ENCODE results near the gene TAS2R41.
"Not testable (repeated sequence)": the region's sequence is repeated elsewhere in the genome, so short reads cannot be mapped to it uniquely, and the experiment has no call there.

TAS2R41 gene

DNA sequence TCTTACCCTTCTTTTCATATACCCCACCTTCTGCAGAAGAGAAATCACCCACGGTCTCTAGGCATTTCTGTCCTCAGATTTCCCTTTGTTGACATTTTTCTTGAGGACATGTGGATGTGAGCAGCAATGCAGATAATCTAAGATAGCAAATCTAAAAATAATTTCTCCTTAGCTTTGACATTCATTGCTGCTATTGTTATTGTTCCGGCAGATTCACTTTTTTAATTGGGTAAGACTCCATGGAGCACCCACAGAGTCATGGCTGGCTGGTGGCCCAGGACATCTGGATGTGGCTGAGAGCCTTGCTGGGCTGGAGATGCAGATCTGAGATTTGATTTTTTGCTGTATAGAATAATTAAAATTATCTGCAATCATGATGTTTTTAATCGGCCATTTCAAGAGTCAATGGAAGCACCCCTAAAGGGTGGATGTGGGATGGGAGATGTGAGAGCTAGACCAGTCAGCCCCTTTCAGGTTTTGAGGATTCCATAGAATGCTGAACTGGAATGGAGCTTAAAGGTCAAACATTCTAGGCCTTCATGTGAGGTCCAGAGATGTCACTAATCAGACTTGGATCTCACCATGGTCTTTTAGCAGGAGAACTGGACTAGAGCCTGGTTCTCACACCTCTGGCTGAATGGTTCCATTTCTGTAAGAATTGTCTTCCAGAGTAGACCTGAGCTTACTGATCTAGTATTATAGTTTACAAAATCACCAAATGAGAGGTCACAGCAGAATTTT, 37.5 kb downstream of the TAS2R41 start:
- Histone ChIP-seq H3K36me3 (ENCODE audit: control insufficient read depth in 4 of 4, insufficient read depth in 4 of 4, low read length in 3 of 4) (no peaks in the 10 kb centered on the region), H3K27me3 (replicated peaks in 2 of 5; ENCODE audit: control insufficient read depth in 4 of 5, insufficient read depth in 5 of 5, low read length in 4 of 5) (no peaks in the 10 kb centered on the region), H3K9me3 (ENCODE audit: control extremely low read depth in 1 of 5, control insufficient read depth in 4 of 5, insufficient read depth in 2 of 5, low read depth in 1 of 5, low read length in 4 of 5) (no peaks in the 10 kb centered on the region), H3K27ac (ENCODE audit: insufficient read depth in 1 of 2, low read depth in 1 of 2, low read length in 2 of 2, poor library complexity in 1 of 2, severe bottlenecking in 2 of 2) (no peak overlapping the region), H3K4me3 (ENCODE audit: control insufficient read depth in 1 of 7, extremely low read depth in 1 of 7, insufficient read depth in 4 of 7, low read depth in 2 of 7, low read length in 6 of 7) (no peak overlapping the region), H3K4me1 (ENCODE audit: control extremely low read depth in 1 of 4, control insufficient read depth in 4 of 4, insufficient read depth in 4 of 4, low read length in 3 of 4) (peaks cover 0 to 3% (median 0%) of the 10 kb centered on the region in 4 experiments)
- no peak for DNase-seq
- WGBS (ENCODE audit: insufficient coverage), result 100% methylated on average over 2 of the region's 3 CpGs
- ChIA-PET CTCF (interaction anchor here (1.0 kb wide), 1 partner anchor 15 kb away, joined by 3 read pairs; no protein-coding TSS in a partner anchor), POLR2A (no interaction called here)

DNA sequence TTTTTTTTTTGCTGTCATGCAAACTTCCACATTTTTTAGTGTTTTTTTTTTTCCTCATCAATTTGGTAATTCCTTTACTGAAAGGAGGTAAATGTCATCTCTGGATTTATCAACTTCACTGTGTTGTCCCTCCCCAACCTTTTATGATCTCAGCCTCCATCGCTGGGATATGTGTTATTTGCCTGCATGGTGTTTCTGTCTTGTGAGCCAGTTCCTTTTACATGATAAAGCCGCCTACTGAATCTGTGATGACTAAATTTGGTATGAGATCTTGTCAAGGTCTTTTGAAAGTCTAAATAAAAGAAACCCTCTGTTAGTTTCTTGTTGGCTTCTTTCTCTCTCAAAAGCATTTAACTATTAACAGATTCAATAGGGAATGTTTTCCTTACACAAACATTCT, 39.3 kb downstream of the TAS2R41 start:
- peaks cover 0 to 3% (median 0%) of the 10 kb centered on the region in 4 experiments for H3K4me1 ChIP-seq (ENCODE audit: control extremely low read depth in 1 of 4, control insufficient read depth in 4 of 4, insufficient read depth in 4 of 4, low read length in 3 of 4)
- ChIA-PET CTCF (no interaction called here), POLR2A (no interaction called here)
- H3K36me3 ChIP-seq (ENCODE audit: control insufficient read depth in 4 of 4, insufficient read depth in 4 of 4, low read length in 3 of 4), result no peaks in the 10 kb centered on the region
- WGBS (ENCODE audit: insufficient coverage), result no CpG with 5 or more reads among the region's 2 CpGs
- no peaks in the 10 kb centered on the region for H3K27me3 ChIP-seq (replicated peaks in 2 of 5; ENCODE audit: control insufficient read depth in 4 of 5, insufficient read depth in 5 of 5, low read length in 4 of 5)
- no peak overlapping the region for H3K4me3 ChIP-seq (ENCODE audit: control insufficient read depth in 1 of 7, extremely low read depth in 1 of 7, insufficient read depth in 4 of 7, low read depth in 2 of 7, low read length in 6 of 7)
- DNase-seq, result no peak
- no peaks in the 10 kb centered on the region for H3K9me3 ChIP-seq (ENCODE audit: control extremely low read depth in 1 of 5, control insufficient read depth in 4 of 5, insufficient read depth in 2 of 5, low read depth in 1 of 5, low read length in 4 of 5)
- no peak overlapping the region for H3K27ac ChIP-seq (ENCODE audit: insufficient read depth in 1 of 2, low read depth in 1 of 2, low read length in 2 of 2, poor library complexity in 1 of 2, severe bottlenecking in 2 of 2)

DNA sequence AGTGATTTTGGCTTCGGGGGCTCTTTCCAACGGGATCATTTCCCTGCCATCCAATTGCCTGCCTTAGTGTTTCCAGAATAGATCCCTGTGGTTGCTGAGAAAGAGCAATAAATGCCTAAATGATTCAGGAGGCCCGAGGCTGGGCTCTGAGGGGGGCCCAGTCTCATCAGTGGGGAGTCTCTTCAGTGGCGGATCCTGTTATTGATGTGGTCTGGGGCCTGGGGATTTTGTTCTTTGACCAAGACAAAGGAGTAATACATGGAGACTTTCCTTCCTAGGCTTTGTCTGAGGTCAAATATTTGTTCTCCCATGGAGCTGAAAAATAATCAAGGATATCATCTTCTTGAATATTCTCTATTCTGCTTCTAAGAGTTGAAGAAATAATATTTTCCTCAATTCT, 40.8 kb downstream of the TAS2R41 start:
- Histone ChIP-seq H3K27me3 (replicated peaks in 2 of 5; ENCODE audit: control insufficient read depth in 4 of 5, insufficient read depth in 5 of 5, low read length in 4 of 5) (no peaks in the 10 kb centered on the region), H3K36me3 (ENCODE audit: control insufficient read depth in 4 of 4, insufficient read depth in 4 of 4, low read length in 3 of 4) (no peaks in the 10 kb centered on the region), H3K4me3 (ENCODE audit: control insufficient read depth in 1 of 7, extremely low read depth in 1 of 7, insufficient read depth in 4 of 7, low read depth in 2 of 7, low read length in 6 of 7) (no peak overlapping the region), H3K27ac (ENCODE audit: insufficient read depth in 1 of 2, low read depth in 1 of 2, low read length in 2 of 2, poor library complexity in 1 of 2, severe bottlenecking in 2 of 2) (no peak overlapping the region), H3K9me3 (ENCODE audit: control extremely low read depth in 1 of 5, control insufficient read depth in 4 of 5, insufficient read depth in 2 of 5, low read depth in 1 of 5, low read length in 4 of 5) (no peaks in the 10 kb centered on the region), H3K4me1 (ENCODE audit: control extremely low read depth in 1 of 4, control insufficient read depth in 4 of 4, insufficient read depth in 4 of 4, low read length in 3 of 4) (peaks cover 0 to 3% (median 0%) of the 10 kb centered on the region in 4 experiments)
- ChIA-PET CTCF (interaction anchor here (1.0 kb wide), 1 partner anchor 9 kb away, joined by 3 read pairs; no protein-coding TSS in a partner anchor), POLR2A (no interaction called here)
- no peak for DNase-seq
- 93% methylated on average over 4 of the region's 4 CpGs for WGBS (ENCODE audit: insufficient coverage)

DNA sequence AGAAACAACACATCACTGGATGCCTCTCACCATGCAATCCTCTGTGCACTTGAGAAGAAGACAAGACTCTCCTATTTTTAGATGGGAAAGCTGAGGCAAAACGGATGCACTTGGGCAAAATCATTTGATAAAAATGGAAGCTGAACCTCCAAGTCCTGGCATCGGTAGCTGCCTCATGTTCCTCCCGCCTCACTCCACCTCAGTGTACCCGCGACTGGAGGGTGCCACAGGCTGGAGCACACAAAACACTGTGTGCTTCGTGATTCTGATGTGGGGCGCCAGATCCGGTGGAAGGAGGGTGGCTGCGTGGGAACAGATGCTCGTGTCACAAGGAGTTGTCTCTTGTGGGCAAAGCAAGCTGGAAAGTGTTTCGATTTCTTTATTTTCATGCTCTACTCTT, 41.3 kb downstream of the TAS2R41 start:
- CTCF ChIA-PET, result interaction anchor here (1.0 kb wide), 1 partner anchor 10 kb away, joined by 3 read pairs; no protein-coding TSS in a partner anchor
- POLR2A ChIA-PET, result no interaction called here
- Histone ChIP-seq H3K4me3 (ENCODE audit: control insufficient read depth in 1 of 7, extremely low read depth in 1 of 7, insufficient read depth in 4 of 7, low read depth in 2 of 7, low read length in 6 of 7) (no peak overlapping the region), H3K9me3 (ENCODE audit: control extremely low read depth in 1 of 5, control insufficient read depth in 4 of 5, insufficient read depth in 2 of 5, low read depth in 1 of 5, low read length in 4 of 5) (no peaks in the 10 kb centered on the region), H3K27me3 (replicated peaks in 2 of 5; ENCODE audit: control insufficient read depth in 4 of 5, insufficient read depth in 5 of 5, low read length in 4 of 5) (no peaks in the 10 kb centered on the region), H3K27ac (ENCODE audit: insufficient read depth in 1 of 2, low read depth in 1 of 2, low read length in 2 of 2, poor library complexity in 1 of 2, severe bottlenecking in 2 of 2) (no peak overlapping the region), H3K36me3 (ENCODE audit: control insufficient read depth in 4 of 4, insufficient read depth in 4 of 4, low read length in 3 of 4) (no peaks in the 10 kb centered on the region), H3K4me1 (ENCODE audit: control extremely low read depth in 1 of 4, control insufficient read depth in 4 of 4, insufficient read depth in 4 of 4, low read length in 3 of 4) (peaks cover 0 to 3% (median 0%) of the 10 kb centered on the region in 4 experiments)
- WGBS (ENCODE audit: insufficient coverage), result 98% methylated on average over 9 of the region's 11 CpGs
- DNase-seq, result no peak

DNA sequence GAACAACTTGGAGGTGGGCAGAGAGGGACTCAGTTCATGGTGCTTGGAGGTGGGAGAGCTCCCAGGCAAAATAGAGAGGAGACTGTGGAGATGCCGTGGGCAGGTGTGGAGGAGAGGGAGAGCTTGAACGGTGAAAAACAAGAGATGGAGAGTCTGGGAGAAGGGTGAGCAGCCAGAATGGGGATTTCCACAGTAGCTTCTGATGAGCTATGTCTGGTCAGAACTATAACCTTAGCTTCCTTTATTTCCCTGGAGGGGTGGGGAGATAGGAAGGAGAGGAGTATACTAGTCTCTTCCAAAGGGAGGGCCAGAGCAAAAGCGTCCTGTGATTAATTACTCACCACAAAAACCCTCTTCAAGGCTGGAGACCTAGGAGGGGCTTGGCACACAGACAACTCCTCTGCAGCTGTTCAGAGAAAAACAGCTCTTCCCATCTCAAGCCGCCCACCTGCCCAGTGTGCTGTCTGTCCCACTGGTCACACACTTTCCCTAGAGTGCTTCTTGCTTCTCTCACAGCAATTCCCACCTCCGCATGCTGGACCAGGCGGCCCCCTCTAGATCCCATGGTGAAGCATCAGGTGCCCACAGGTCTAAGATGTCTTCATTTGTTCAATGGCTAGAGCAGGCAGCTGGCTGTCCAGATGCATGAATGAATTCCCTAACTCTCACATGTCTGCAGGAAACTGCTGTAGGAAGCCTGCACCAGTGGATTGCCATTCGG, 41.9 kb downstream of the TAS2R41 start:
- Histone ChIP-seq H3K27me3 (replicated peaks in 2 of 5; ENCODE audit: control insufficient read depth in 4 of 5, insufficient read depth in 5 of 5, low read length in 4 of 5) (no peaks in the 10 kb centered on the region), H3K36me3 (ENCODE audit: control insufficient read depth in 4 of 4, insufficient read depth in 4 of 4, low read length in 3 of 4) (no peaks in the 10 kb centered on the region), H3K27ac (ENCODE audit: insufficient read depth in 1 of 2, low read depth in 1 of 2, low read length in 2 of 2, poor library complexity in 1 of 2, severe bottlenecking in 2 of 2) (no peak overlapping the region), H3K4me1 (ENCODE audit: control extremely low read depth in 1 of 4, control insufficient read depth in 4 of 4, insufficient read depth in 4 of 4, low read length in 3 of 4) (peaks cover 0 to 3% (median 0%) of the 10 kb centered on the region in 4 experiments), H3K4me3 (ENCODE audit: control insufficient read depth in 1 of 7, extremely low read depth in 1 of 7, insufficient read depth in 4 of 7, low read depth in 2 of 7, low read length in 6 of 7) (no peak overlapping the region), H3K9me3 (ENCODE audit: control extremely low read depth in 1 of 5, control insufficient read depth in 4 of 5, insufficient read depth in 2 of 5, low read depth in 1 of 5, low read length in 4 of 5) (no peaks in the 10 kb centered on the region)
- ChIA-PET CTCF (no interaction called here), POLR2A (no interaction called here)
- WGBS (ENCODE audit: insufficient coverage), result 91% methylated on average over 4 of the region's 7 CpGs
- DNase-seq, result peak in 1 of 3 donors; percentile 45

GRCh38 chr7:143522309-143522916, 44.7 kb downstream of the TAS2R41 start:
- H3K9me3 ChIP-seq (ENCODE audit: control extremely low read depth in 1 of 5, control insufficient read depth in 4 of 5, insufficient read depth in 2 of 5, low read depth in 1 of 5, low read length in 4 of 5); H3K36me3 ChIP-seq (ENCODE audit: control insufficient read depth in 4 of 4, insufficient read depth in 4 of 4, low read length in 3 of 4); H3K4me3 ChIP-seq (ENCODE audit: control insufficient read depth in 1 of 7, extremely low read depth in 1 of 7, insufficient read depth in 4 of 7, low read depth in 2 of 7, low read length in 6 of 7); DNase-seq; CTCF ChIA-PET; H3K4me1 ChIP-seq (ENCODE audit: control extremely low read depth in 1 of 4, control insufficient read depth in 4 of 4, insufficient read depth in 4 of 4, low read length in 3 of 4); H3K27me3 ChIP-seq (replicated peaks in 2 of 5; ENCODE audit: control insufficient read depth in 4 of 5, insufficient read depth in 5 of 5, low read length in 4 of 5); H3K27ac ChIP-seq (ENCODE audit: insufficient read depth in 1 of 2, low read depth in 1 of 2, low read length in 2 of 2, poor library complexity in 1 of 2, severe bottlenecking in 2 of 2); POLR2A ChIA-PET: not testable (repeated sequence)
- no CpG with 5 or more reads among the region's 9 CpGs for WGBS (ENCODE audit: insufficient coverage)
